Measurements from ENCODE around the gene GET3.
A peak's percentile ranks its signal among the peaks of the same experiment; 100 is the strongest.
"Not testable (repeated sequence)": the region's sequence is repeated elsewhere in the genome, so short reads cannot be mapped to it uniquely, and the experiment has no call there.

Gene GET3

GRCh38 chr19:12736995-12737834 is at the start of gene GET3:
GET3 (plus strand) TSS chr19:12737497; CDS start chr19:12737506, 9 bp downstream.
- intact Hi-C loops (cut with DNase I) = no loop called here
- peak; percentile 74 to 98 (median 92) for DNase-seq

- intact Hi-C loops (cut with DNase I) = no loop called here
- no peak for DNase-seq
Observed at GRCh38 chr19:12689012-12689411, 48.3 kb upstream of the GET3 start.

GRCh38 chr19:12689581-12690216 is 47.6 kb upstream of the GET3 start:
- intact Hi-C loops (cut with DNase I) = no loop called here
- no peak for DNase-seq

GRCh38 chr19:12692960-12693359 is 44.3 kb upstream of the GET3 start:
- DNase-seq = no peak
- intact Hi-C loops (cut with DNase I) = no loop called here

GRCh38 chr19:12694641-12695040 is 42.7 kb upstream of the GET3 start:
- intact Hi-C loops (cut with DNase I) = no loop called here
- no peak for DNase-seq

GRCh38 chr19:12695096-12695495 is 42.2 kb upstream of the GET3 start:
- intact Hi-C loops (cut with DNase I) = no loop called here
- no peak for DNase-seq

- no peak for DNase-seq
- intact Hi-C loops (cut with DNase I) = no loop called here
Observed at GRCh38 chr19:12695514-12695913, 41.8 kb upstream of the GET3 start.

GRCh38 chr19:12695997-12696365 is 41.3 kb upstream of the GET3 start:
- peak in 10 of 42 donors; percentile 12 to 40 (median 26) for DNase-seq
- intact Hi-C loops (cut with DNase I) = no loop called here

- intact Hi-C loops (cut with DNase I) = no loop called here
- DNase-seq = peak; percentile 82 to 100 (median 98)
Observed at GRCh38 chr19:12696366-12697335, 40.6 kb upstream of the GET3 start, which contains the start of gene FBXW9. FBXW9 (minus strand) TSS chr19:12696631; CDS start chr19:12696581, 50 bp downstream.

- intact Hi-C loops (cut with DNase I) = not testable (repeated sequence)
Observed at GRCh38 chr19:12697425-12697824, 39.9 kb upstream of the GET3 start.

GRCh38 chr19:12698138-12698537 is 39.2 kb upstream of the GET3 start:
- no peak for DNase-seq
- intact Hi-C loops (cut with DNase I) = no loop called here

More at GRCh38 chr19:12697425-12697824, 39.9 kb upstream of the GET3 start:
- not testable (repeated sequence) for DNase-seq

GRCh38 chr19:12701596-12702282 is 35.6 kb upstream of the GET3 start:
- intact Hi-C loops (cut with DNase I) = no loop called here
- DNase-seq = no peak

GRCh38 chr19:12703046-12703445 is 34.3 kb upstream of the GET3 start:
- no peak for DNase-seq

GRCh38 chr19:12705169-12705568 is 32.1 kb upstream of the GET3 start:
- DNase-seq = no peak
- intact Hi-C loops (cut with DNase I) = no loop called here

More at GRCh38 chr19:12703046-12703445, 34.3 kb upstream of the GET3 start:
- intact Hi-C loops (cut with DNase I) = no loop called here

GRCh38 chr19:12705654-12706331 is 31.5 kb upstream of the GET3 start:
- intact Hi-C loops (cut with DNase I) = no loop called here
- no peak for DNase-seq

- intact Hi-C loops (cut with DNase I) = no loop called here
Observed at GRCh38 chr19:12706332-12706718, 31.0 kb upstream of the GET3 start.

GRCh38 chr19:12708641-12709040 is 28.7 kb upstream of the GET3 start:
- DNase-seq = no peak
- intact Hi-C loops (cut with DNase I) = no loop called here

More at GRCh38 chr19:12706332-12706718, 31.0 kb upstream of the GET3 start:
- DNase-seq = no peak

GRCh38 chr19:12711187-12711586 is 26.1 kb upstream of the GET3 start:
- intact Hi-C loops (cut with DNase I) = no loop called here

More at GRCh38 chr19:12711187-12711586, 26.1 kb upstream of the GET3 start:
- DNase-seq = no peak
